H1 (cell line): ENCODE measurements around the gene TTC3. TPM values are rescaled to one million over a fixed set of nuclear protein-coding genes. Genes with fewer than 3 reads are reported as not detected.

Experiments
- CHD2 ChIP-seq: IDR thresholded peaks from 2 replicates; pipeline ENCODE4 v1.6.1; 2012; ENCODE audit warnings: low read length, improper control_type of control experiment
- KDM1A ChIP-seq: fragments of 200-600, 300-600 bp; sonication (generic); IDR thresholded peaks from 2 replicates; pipeline ENCODE4 v1.7.1; 2016; ENCODE audit warnings: mild to moderate bottlenecking, low read length, borderline replicate concordance
- KDM5A ChIP-seq: fragments of 200-600 bp; IDR thresholded peaks from 2 replicates; pipeline ENCODE4 v1.7.1; 2012; ENCODE audit warnings: mild to moderate bottlenecking, low read length, inconsistent platforms, mixed read lengths
- RAD21 ChIP-seq, 2 experiments: IDR thresholded peaks in 1 of 2; conservative IDR thresholded peaks in 1 of 2; 2 replicates each; pipeline ENCODE4 v1.6.1; 2011; ENCODE audit warnings: low read depth in 2 of 2, low read length in 2 of 2, improper control_type of control experiment in 1 of 2, inconsistent platforms in 1 of 2, mild to moderate bottlenecking in 1 of 2, moderate library complexity in 1 of 2
- RFX5 ChIP-seq: IDR thresholded peaks from 2 replicates; pipeline ENCODE4 v1.6.1; 2011; ENCODE audit warnings: low read depth, low read length, improper control_type of control experiment, borderline replicate concordance
- polyA plus RNA-seq, 7 experiments: library from polyadenylated mRNA; depleted of rRNA in 3 of 7; stranded (reverse) in 5 of 7; unstranded in 2 of 7; fragments of >200 nt in 5 of 7; fragments of 200-250 nt in 2 of 7; gene quantifications; 1 replicate in 5 of 7; 2 replicates in 1 of 7; 4 replicates in 1 of 7; pipeline versions ENCODE4 v1.2.1 to v1.2.3, GENCODE V29; 2011 to 2013; ENCODE audit warnings: missing spikeins in 2 of 7, mixed read lengths in 2 of 7
- total RNA-seq: library from RNA; stranded (reverse); fragmentation: NEBNext Ultra II Directional; extraction: Animal tissue kit (Norgen Biotek cat#: 25700); gene quantifications from 2 replicates; pipeline ENCODE4 v1.2.1, GENCODE V29; 2021
- TF ChIP-seq, protein P1 (sequence below): fragments of 300-600 bp; sonication (generic); IDR thresholded peaks from 2 replicates; pipeline ENCODE4 v1.7.1; 2012; ENCODE audit warnings: low read length, moderate library complexity, mild to moderate bottlenecking, inconsistent platforms; ENCODE audit not compliant: insufficient replicate concordance
- TF ChIP-seq, protein P2 (sequence below), 3 experiments: IDR thresholded peaks; 1 replicate in 2 of 3; 2 replicates in 1 of 3; pipeline versions ENCODE4 v1.5.1 to v1.6.1; 2011; ENCODE audit warnings: low read length in 3 of 3, mild to moderate bottlenecking in 3 of 3, inconsistent platforms in 2 of 3, low read depth in 1 of 3, moderate library complexity in 1 of 3; ENCODE audit not compliant: insufficient read depth in 1 of 3; ENCODE audit errors: control extremely low read depth in 1 of 3

Gene TTC3
- total and polyA plus RNA-seq, 2 of the 8 experiments (the other 6 are each of a cell fraction or from before 2014, with no cell fraction given): 11.0 to 36.2 TPM

DNA sequence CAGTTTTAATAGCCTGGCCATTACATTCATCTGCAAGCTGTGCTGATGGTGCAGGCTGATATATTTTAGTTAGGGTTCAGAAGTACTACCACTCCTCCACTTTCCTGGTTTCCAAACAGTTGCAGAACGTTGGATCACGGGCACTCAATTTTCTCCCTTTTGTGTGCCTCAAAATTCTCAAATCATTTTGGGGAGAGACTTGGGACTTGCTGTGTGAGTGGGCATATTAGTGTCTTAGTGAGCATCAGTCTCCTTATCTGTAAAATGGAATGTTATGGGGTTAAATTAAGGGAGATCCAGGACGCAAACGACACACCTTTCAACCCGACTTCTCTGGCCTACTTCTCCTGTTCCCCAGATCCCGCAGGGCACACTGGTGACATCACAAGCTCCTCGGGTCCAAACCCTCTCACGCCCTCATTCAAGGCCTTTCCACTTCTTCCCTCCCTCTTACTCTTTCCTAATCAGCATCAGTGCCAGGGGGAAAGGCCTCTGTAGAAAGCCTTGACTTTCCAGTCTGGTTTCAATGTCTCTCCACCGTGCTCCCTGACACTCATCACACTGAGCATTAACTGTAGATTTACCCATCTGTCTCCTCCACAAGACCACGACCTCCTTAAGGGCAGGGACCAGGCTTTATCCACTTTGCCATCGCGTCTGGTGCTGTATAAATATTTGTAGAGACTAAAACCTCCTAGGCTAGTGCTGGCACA lies 1.3 kb upstream of the TTC3 start (continued):
- TF ChIP-seq, protein P1, sequence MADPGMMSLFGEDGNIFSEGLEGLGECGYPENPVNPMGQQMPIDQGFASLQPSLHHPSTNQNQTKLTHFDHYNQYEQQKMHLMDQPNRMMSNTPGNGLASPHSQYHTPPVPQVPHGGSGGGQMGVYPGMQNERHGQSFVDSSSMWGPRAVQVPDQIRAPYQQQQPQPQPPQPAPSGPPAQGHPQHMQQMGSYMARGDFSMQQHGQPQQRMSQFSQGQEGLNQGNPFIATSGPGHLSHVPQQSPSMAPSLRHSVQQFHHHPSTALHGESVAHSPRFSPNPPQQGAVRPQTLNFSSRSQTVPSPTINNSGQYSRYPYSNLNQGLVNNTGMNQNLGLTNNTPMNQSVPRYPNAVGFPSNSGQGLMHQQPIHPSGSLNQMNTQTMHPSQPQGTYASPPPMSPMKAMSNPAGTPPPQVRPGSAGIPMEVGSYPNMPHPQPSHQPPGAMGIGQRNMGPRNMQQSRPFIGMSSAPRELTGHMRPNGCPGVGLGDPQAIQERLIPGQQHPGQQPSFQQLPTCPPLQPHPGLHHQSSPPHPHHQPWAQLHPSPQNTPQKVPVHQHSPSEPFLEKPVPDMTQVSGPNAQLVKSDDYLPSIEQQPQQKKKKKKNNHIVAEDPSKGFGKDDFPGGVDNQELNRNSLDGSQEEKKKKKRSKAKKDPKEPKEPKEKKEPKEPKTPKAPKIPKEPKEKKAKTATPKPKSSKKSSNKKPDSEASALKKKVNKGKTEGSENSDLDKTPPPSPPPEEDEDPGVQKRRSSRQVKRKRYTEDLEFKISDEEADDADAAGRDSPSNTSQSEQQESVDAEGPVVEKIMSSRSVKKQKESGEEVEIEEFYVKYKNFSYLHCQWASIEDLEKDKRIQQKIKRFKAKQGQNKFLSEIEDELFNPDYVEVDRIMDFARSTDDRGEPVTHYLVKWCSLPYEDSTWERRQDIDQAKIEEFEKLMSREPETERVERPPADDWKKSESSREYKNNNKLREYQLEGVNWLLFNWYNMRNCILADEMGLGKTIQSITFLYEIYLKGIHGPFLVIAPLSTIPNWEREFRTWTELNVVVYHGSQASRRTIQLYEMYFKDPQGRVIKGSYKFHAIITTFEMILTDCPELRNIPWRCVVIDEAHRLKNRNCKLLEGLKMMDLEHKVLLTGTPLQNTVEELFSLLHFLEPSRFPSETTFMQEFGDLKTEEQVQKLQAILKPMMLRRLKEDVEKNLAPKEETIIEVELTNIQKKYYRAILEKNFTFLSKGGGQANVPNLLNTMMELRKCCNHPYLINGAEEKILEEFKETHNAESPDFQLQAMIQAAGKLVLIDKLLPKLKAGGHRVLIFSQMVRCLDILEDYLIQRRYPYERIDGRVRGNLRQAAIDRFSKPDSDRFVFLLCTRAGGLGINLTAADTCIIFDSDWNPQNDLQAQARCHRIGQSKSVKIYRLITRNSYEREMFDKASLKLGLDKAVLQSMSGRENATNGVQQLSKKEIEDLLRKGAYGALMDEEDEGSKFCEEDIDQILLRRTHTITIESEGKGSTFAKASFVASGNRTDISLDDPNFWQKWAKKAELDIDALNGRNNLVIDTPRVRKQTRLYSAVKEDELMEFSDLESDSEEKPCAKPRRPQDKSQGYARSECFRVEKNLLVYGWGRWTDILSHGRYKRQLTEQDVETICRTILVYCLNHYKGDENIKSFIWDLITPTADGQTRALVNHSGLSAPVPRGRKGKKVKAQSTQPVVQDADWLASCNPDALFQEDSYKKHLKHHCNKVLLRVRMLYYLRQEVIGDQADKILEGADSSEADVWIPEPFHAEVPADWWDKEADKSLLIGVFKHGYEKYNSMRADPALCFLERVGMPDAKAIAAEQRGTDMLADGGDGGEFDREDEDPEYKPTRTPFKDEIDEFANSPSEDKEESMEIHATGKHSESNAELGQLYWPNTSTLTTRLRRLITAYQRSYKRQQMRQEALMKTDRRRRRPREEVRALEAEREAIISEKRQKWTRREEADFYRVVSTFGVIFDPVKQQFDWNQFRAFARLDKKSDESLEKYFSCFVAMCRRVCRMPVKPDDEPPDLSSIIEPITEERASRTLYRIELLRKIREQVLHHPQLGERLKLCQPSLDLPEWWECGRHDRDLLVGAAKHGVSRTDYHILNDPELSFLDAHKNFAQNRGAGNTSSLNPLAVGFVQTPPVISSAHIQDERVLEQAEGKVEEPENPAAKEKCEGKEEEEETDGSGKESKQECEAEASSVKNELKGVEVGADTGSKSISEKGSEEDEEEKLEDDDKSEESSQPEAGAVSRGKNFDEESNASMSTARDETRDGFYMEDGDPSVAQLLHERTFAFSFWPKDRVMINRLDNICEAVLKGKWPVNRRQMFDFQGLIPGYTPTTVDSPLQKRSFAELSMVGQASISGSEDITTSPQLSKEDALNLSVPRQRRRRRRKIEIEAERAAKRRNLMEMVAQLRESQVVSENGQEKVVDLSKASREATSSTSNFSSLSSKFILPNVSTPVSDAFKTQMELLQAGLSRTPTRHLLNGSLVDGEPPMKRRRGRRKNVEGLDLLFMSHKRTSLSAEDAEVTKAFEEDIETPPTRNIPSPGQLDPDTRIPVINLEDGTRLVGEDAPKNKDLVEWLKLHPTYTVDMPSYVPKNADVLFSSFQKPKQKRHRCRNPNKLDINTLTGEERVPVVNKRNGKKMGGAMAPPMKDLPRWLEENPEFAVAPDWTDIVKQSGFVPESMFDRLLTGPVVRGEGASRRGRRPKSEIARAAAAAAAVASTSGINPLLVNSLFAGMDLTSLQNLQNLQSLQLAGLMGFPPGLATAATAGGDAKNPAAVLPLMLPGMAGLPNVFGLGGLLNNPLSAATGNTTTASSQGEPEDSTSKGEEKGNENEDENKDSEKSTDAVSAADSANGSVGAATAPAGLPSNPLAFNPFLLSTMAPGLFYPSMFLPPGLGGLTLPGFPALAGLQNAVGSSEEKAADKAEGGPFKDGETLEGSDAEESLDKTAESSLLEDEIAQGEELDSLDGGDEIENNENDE: no peak
- TF ChIP-seq CHD2: no peak
- TF ChIP-seq KDM5A: no peak
- no peak for TF ChIP-seq RFX5
- TF ChIP-seq RAD21 (IDR thresholded peaks at IDR 0.05 in 1 of 2, conservative IDR thresholded peaks at IDR 0.05 in 1 of 2; ENCODE audit: low read depth in 2 of 2, low read length in 2 of 2): no peak
- TF ChIP-seq KDM1A: no peak
- TF ChIP-seq, protein P2, sequence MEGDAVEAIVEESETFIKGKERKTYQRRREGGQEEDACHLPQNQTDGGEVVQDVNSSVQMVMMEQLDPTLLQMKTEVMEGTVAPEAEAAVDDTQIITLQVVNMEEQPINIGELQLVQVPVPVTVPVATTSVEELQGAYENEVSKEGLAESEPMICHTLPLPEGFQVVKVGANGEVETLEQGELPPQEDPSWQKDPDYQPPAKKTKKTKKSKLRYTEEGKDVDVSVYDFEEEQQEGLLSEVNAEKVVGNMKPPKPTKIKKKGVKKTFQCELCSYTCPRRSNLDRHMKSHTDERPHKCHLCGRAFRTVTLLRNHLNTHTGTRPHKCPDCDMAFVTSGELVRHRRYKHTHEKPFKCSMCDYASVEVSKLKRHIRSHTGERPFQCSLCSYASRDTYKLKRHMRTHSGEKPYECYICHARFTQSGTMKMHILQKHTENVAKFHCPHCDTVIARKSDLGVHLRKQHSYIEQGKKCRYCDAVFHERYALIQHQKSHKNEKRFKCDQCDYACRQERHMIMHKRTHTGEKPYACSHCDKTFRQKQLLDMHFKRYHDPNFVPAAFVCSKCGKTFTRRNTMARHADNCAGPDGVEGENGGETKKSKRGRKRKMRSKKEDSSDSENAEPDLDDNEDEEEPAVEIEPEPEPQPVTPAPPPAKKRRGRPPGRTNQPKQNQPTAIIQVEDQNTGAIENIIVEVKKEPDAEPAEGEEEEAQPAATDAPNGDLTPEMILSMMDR (IDR thresholded peaks at IDR 0.05; ENCODE audit: control extremely low read depth in 1 of 3, insufficient read depth in 1 of 3, low read depth in 1 of 3, low read length in 3 of 3): no peak
